ENCODE measurements around the gene HEBP1.

DNA sequence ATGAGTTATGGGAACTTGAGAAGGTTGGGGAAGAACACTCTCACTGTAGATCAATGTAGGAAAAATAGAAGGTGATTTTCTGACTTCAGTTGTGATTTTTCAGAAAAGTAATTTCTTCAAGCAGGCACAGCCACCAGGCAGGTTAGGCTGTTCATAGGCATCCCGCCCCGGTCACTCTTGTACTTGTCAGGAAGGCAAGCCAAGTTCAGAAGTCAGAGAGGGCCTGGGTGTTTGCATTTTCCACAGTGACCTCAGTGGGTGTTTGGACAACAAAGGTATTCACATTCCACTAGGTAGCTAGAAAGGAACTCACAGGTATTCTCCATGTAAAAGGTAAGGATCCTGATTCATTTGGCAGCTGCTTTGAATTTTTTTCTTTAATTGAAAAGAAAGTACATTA is 41.2 kb upstream of the HEBP1 start:
- TF ChIP-seq, protein P1, sequence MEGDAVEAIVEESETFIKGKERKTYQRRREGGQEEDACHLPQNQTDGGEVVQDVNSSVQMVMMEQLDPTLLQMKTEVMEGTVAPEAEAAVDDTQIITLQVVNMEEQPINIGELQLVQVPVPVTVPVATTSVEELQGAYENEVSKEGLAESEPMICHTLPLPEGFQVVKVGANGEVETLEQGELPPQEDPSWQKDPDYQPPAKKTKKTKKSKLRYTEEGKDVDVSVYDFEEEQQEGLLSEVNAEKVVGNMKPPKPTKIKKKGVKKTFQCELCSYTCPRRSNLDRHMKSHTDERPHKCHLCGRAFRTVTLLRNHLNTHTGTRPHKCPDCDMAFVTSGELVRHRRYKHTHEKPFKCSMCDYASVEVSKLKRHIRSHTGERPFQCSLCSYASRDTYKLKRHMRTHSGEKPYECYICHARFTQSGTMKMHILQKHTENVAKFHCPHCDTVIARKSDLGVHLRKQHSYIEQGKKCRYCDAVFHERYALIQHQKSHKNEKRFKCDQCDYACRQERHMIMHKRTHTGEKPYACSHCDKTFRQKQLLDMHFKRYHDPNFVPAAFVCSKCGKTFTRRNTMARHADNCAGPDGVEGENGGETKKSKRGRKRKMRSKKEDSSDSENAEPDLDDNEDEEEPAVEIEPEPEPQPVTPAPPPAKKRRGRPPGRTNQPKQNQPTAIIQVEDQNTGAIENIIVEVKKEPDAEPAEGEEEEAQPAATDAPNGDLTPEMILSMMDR (IDR thresholded peaks at IDR 0.05; ENCODE audit: low read depth, low read length): no peak
- TF ChIP-seq EZH2phosphoT487 (IDR thresholded peaks at IDR 0.05; ENCODE audit: low read depth): no peak

Measured in OCI-LY3 (cell line).